Measurements from ENCODE around the gene LRP1B.

Gene LRP1B

GRCh38 chr2:140472676-140473075 is 1658.1 kb downstream of the LRP1B start:
- Histone ChIP-seq H3F3A (ENCODE audit: control insufficient read depth, insufficient read depth) (no peaks in the 10 kb centered on the region), H3K36me3 (ENCODE audit: control insufficient read depth, low read length) (no peaks in the 10 kb centered on the region), H4K20me1 (ENCODE audit: control insufficient read depth, insufficient read depth, low read depth, low read length) (no peaks in the 10 kb centered on the region), H3K79me2 (ENCODE audit: control insufficient read depth, low read length) (no peaks in the 10 kb centered on the region), H3K4me3 (ENCODE audit: low read length) (no peak overlapping the region), H3K4me2 (ENCODE audit: low read length) (no peak overlapping the region), H3K27me3 (ENCODE audit: control insufficient read depth, low read length) (no peaks in the 10 kb centered on the region), H3K4me1 (ENCODE audit: control insufficient read depth, low read length) (no peaks in the 10 kb centered on the region), H3K9me3 (ENCODE audit: control insufficient read depth, insufficient read depth, low read length) (no peaks in the 10 kb centered on the region), H3K9me2 (replicated peaks; ENCODE audit: control insufficient read depth, low read length) (no peaks in the 10 kb centered on the region), H3K27ac (ENCODE audit: low read depth, low read length) (no peak overlapping the region)
- no peak for TF ChIP-seq CTCF (IDR thresholded peaks at IDR 0.05; ENCODE audit: low read depth, low read length, poor library complexity, severe bottlenecking)

- no peak overlapping the region for H3K4me3 ChIP-seq (ENCODE audit: low read length)
- no peak overlapping the region for H3K27ac ChIP-seq (ENCODE audit: low read depth, low read length)
- H3K9me2 ChIP-seq (replicated peaks; ENCODE audit: control insufficient read depth, low read length): no peaks in the 10 kb centered on the region
- no peaks in the 10 kb centered on the region for H3K27me3 ChIP-seq (ENCODE audit: control insufficient read depth, low read length)
- H3K4me2 ChIP-seq (ENCODE audit: low read length): no peak overlapping the region
- no peaks in the 10 kb centered on the region for H3K4me1 ChIP-seq (ENCODE audit: control insufficient read depth, low read length)
- no peaks in the 10 kb centered on the region for H3K9me3 ChIP-seq (ENCODE audit: control insufficient read depth, insufficient read depth, low read length)
- no peaks in the 10 kb centered on the region for H3K79me2 ChIP-seq (ENCODE audit: control insufficient read depth, low read length)
- TF ChIP-seq CTCF (IDR thresholded peaks at IDR 0.05; ENCODE audit: low read depth, low read length, poor library complexity, severe bottlenecking) (no peak), EZH2phosphoT487 (IDR thresholded peaks at IDR 0.05; ENCODE audit: borderline replicate concordance, low read length) (no peak)
- no peaks in the 10 kb centered on the region for H3F3A ChIP-seq (ENCODE audit: control insufficient read depth, insufficient read depth)
- no peaks in the 10 kb centered on the region for H3K36me3 ChIP-seq (ENCODE audit: control insufficient read depth, low read length)
- H4K20me1 ChIP-seq (ENCODE audit: control insufficient read depth, insufficient read depth, low read depth, low read length): no peaks in the 10 kb centered on the region
Measured at GRCh38 chr2:140465301-140465700, 1665.5 kb downstream of the LRP1B start.

- H4K20me1 ChIP-seq (ENCODE audit: control insufficient read depth, insufficient read depth, low read depth, low read length): no peaks in the 10 kb centered on the region
- no peak overlapping the region for H3K4me3 ChIP-seq (ENCODE audit: low read length)
- H3F3A ChIP-seq (ENCODE audit: control insufficient read depth, insufficient read depth): no peaks in the 10 kb centered on the region
- no peak overlapping the region for H3K27ac ChIP-seq (ENCODE audit: low read depth, low read length)
- TF ChIP-seq CTCF (IDR thresholded peaks at IDR 0.05; ENCODE audit: low read depth, low read length, poor library complexity, severe bottlenecking): no peak
- no peak for TF ChIP-seq EZH2phosphoT487 (IDR thresholded peaks at IDR 0.05; ENCODE audit: borderline replicate concordance, low read length)
- no peaks in the 10 kb centered on the region for H3K79me2 ChIP-seq (ENCODE audit: control insufficient read depth, low read length)
- no peaks in the 10 kb centered on the region for H3K9me3 ChIP-seq (ENCODE audit: control insufficient read depth, insufficient read depth, low read length)
- no peaks in the 10 kb centered on the region for H3K4me1 ChIP-seq (ENCODE audit: control insufficient read depth, low read length)
- no peak overlapping the region for H3K4me2 ChIP-seq (ENCODE audit: low read length)
- no peaks in the 10 kb centered on the region for H3K9me2 ChIP-seq (replicated peaks; ENCODE audit: control insufficient read depth, low read length)
- H3K36me3 ChIP-seq (ENCODE audit: control insufficient read depth, low read length): no peaks in the 10 kb centered on the region
- no peaks in the 10 kb centered on the region for H3K27me3 ChIP-seq (ENCODE audit: control insufficient read depth, low read length)
Measured at GRCh38 chr2:140462990-140463389, 1667.8 kb downstream of the LRP1B start.

- Histone ChIP-seq H3K9me2 (replicated peaks; ENCODE audit: control insufficient read depth, low read length) (no peaks in the 10 kb centered on the region), H3K79me2 (ENCODE audit: control insufficient read depth, low read length) (no peaks in the 10 kb centered on the region), H3K9me3 (ENCODE audit: control insufficient read depth, insufficient read depth, low read length) (no peaks in the 10 kb centered on the region), H3K36me3 (ENCODE audit: control insufficient read depth, low read length) (no peaks in the 10 kb centered on the region), H3K4me3 (ENCODE audit: low read length) (no peak overlapping the region), H4K20me1 (ENCODE audit: control insufficient read depth, insufficient read depth, low read depth, low read length) (no peaks in the 10 kb centered on the region), H3K27me3 (ENCODE audit: control insufficient read depth, low read length) (no peaks in the 10 kb centered on the region), H3F3A (ENCODE audit: control insufficient read depth, insufficient read depth) (no peaks in the 10 kb centered on the region), H3K4me2 (ENCODE audit: low read length) (no peak overlapping the region), H3K4me1 (ENCODE audit: control insufficient read depth, low read length) (no peaks in the 10 kb centered on the region), H3K27ac (ENCODE audit: low read depth, low read length) (no peak overlapping the region)
- TF ChIP-seq EZH2phosphoT487 (IDR thresholded peaks at IDR 0.05; ENCODE audit: borderline replicate concordance, low read length) (no peak), CTCF (IDR thresholded peaks at IDR 0.05; ENCODE audit: low read depth, low read length, poor library complexity, severe bottlenecking) (no peak)
Measured at GRCh38 chr2:140457483-140457882, 1673.3 kb downstream of the LRP1B start.
